Measurements from ENCODE around the gene CASQ2.

DNA sequence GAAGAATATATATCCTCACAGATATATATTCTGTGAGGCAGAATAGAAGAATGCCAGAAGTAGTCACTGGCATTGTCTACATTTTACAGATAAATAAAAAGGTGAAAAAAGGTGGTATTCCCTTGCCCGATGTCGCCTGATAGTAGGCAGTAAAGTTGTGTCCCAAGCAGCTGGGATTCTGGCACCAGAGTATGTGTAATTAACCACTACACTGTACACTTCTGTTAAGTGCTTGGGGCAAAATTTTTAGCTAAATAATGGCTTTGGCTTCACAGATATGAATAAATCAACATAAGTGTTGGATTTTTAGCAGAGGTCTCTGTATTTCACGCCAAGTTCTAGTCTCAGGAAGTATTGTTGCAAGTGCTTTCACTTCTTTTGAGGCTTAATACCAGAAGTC lies 13.3 kb upstream of the CASQ2 start:
- TF ChIP-seq CTCF (IDR thresholded peaks at IDR 0.05) = no peak
- TF ChIP-seq POLR2A (IDR thresholded peaks at IDR 0.05) = no peak
